Measurements from ENCODE around the gene ABCA4. TPM values are rescaled to one million over a fixed set of nuclear protein-coding genes. Genes with fewer than 3 reads are reported as not detected.

The ABCA4 gene
- total RNA-seq, 1 experiment from 2014 or later = 0.29 TPM

DNA sequence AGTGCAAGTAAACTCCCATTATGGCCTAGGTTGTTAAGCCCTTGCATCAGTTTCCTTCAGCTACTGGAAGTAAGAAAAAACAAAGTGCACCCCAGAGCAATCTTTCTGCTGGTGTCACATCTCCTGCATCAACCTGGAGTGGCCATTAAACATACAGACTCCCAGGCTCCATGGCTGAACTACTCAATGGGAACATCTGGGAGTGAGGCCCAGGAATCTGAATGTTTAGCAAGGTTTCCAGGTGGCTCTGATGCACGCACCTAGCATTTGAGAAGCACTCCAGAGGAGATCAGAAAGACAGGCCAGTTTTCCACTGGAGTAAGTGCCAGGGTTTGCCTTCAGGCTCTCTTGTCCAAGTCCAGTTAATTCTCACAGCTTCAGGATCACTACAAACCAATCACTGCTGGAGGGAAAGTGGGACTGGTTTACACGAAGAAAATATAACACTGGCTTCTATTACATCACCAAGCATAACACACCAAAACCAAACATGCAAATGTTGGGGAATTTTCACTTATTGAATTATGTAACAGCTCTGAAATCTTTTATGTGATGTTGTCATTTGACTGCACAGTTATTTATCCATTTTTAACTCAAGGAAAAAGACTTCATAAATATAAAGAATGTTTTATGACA is 22.3 kb upstream of the ABCA4 start:
- H3K4me1 ChIP-seq (ENCODE audit: insufficient read depth, low read length) = peaks cover 9% of the 10 kb centered on the region; the same call in 1 of the 2 replicates
- no peak overlapping the region for H2AFZ ChIP-seq (ENCODE audit: low read length)
- H3K27ac ChIP-seq (ENCODE audit: low read length) = no peak overlapping the region
- H3F3A ChIP-seq (ENCODE audit: low read length, unreplicated experiment) = no peaks in the 10 kb centered on the region
- H3K36me3 ChIP-seq (ENCODE audit: low read depth, low read length) = no peaks in the 10 kb centered on the region
- intact Hi-C loops (cut with micrococcal nuclease) = no loop called here
- H3K9me2 ChIP-seq (replicated peaks; ENCODE audit: low read length) = no peaks in the 10 kb centered on the region
- ATAC-seq (no peak), DNase-seq (no peak)
- no peak overlapping the region for H3K4me2 ChIP-seq (ENCODE audit: low read length)
- BruUV-seq (replicated peaks) = no TSS peak
- H3K27me3 ChIP-seq (ENCODE audit: low read length) = no peaks in the 10 kb centered on the region
- H3K79me2 ChIP-seq (ENCODE audit: low read length) = no peaks in the 10 kb centered on the region
- no peaks in the 10 kb centered on the region for H4K20me1 ChIP-seq (ENCODE audit: low read length)
- CTCF ChIA-PET = no interaction called here
- no peaks in the 10 kb centered on the region for H3K9me3 ChIP-seq (ENCODE audit: low read length)
- POLR2A ChIA-PET (ENCODE audit: unreplicated experiment) = no interaction called here
- no peak overlapping the region for H3K4me3 ChIP-seq (ENCODE audit: low read length)
- TF ChIP-seq EZH2phosphoT487 (IDR thresholded peaks at IDR 0.05; ENCODE audit: borderline replicate concordance, low read length) = no peak
- TF ChIP-seq, protein P1, sequence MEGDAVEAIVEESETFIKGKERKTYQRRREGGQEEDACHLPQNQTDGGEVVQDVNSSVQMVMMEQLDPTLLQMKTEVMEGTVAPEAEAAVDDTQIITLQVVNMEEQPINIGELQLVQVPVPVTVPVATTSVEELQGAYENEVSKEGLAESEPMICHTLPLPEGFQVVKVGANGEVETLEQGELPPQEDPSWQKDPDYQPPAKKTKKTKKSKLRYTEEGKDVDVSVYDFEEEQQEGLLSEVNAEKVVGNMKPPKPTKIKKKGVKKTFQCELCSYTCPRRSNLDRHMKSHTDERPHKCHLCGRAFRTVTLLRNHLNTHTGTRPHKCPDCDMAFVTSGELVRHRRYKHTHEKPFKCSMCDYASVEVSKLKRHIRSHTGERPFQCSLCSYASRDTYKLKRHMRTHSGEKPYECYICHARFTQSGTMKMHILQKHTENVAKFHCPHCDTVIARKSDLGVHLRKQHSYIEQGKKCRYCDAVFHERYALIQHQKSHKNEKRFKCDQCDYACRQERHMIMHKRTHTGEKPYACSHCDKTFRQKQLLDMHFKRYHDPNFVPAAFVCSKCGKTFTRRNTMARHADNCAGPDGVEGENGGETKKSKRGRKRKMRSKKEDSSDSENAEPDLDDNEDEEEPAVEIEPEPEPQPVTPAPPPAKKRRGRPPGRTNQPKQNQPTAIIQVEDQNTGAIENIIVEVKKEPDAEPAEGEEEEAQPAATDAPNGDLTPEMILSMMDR (conservative IDR thresholded peaks at IDR 0.05; ENCODE audit: low read depth, low read length) = no peak
- no peak for TF ChIP-seq EZH2 (IDR thresholded peaks at IDR 0.05; ENCODE audit: low read length, unreplicated experiment)
- H3K9ac ChIP-seq (ENCODE audit: low read length) = no peak overlapping the region

DNA sequence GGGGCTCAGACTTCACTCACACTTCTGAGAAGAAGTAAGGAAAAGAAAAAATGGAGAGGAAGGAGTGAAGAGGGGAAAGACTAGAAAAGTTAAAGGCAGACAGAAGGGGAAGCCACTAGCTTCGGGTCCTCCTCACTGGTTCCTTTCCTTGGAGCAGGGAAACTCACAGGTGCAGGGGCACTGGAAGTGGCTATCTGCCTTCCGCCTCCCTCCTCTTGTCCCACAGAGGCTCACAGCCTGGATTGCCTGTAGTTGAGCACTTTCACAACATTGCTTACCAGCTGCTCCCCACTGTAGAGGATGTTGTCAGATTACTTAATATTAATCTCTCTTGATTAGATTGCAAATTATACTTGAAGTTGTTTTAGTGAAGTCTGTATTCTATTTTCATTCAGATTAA is 21.6 kb upstream of the ABCA4 start:
- Histone ChIP-seq H3K9me2 (replicated peaks; ENCODE audit: low read length) (no peaks in the 10 kb centered on the region), H2AFZ (ENCODE audit: low read length) (no peak overlapping the region), H4K20me1 (ENCODE audit: low read length) (no peaks in the 10 kb centered on the region), H3K9ac (ENCODE audit: low read length) (no peak overlapping the region), H3K9me3 (ENCODE audit: low read length) (no peaks in the 10 kb centered on the region), H3F3A (ENCODE audit: low read length, unreplicated experiment) (no peaks in the 10 kb centered on the region), H3K4me2 (ENCODE audit: low read length) (no peak overlapping the region), H3K4me3 (ENCODE audit: low read length) (no peak overlapping the region), H3K4me1 (ENCODE audit: insufficient read depth, low read length) (peaks cover 9% of the 10 kb centered on the region; the same call in 1 of the 2 replicates), H3K79me2 (ENCODE audit: low read length) (no peaks in the 10 kb centered on the region), H3K27me3 (ENCODE audit: low read length) (no peaks in the 10 kb centered on the region), H3K27ac (ENCODE audit: low read length) (no peak overlapping the region), H3K36me3 (ENCODE audit: low read depth, low read length) (no peaks in the 10 kb centered on the region)
- no peak for DNase-seq
- POLR2A ChIA-PET (ENCODE audit: unreplicated experiment) = no interaction called here
- ATAC-seq = no peak
- intact Hi-C loops (cut with micrococcal nuclease) = no loop called here
- no TSS peak for BruUV-seq (replicated peaks)
- CTCF ChIA-PET = interaction anchor here (1.0 kb wide), 1 partner anchor 62 kb away, joined by 3 read pairs; no protein-coding TSS in a partner anchor
- TF ChIP-seq EZH2 (IDR thresholded peaks at IDR 0.05; ENCODE audit: low read length, unreplicated experiment) = no peak
- TF ChIP-seq, protein P1 (conservative IDR thresholded peaks at IDR 0.05; ENCODE audit: low read depth, low read length) = no peak
- no peak for TF ChIP-seq EZH2phosphoT487 (IDR thresholded peaks at IDR 0.05; ENCODE audit: borderline replicate concordance, low read length)

DNA sequence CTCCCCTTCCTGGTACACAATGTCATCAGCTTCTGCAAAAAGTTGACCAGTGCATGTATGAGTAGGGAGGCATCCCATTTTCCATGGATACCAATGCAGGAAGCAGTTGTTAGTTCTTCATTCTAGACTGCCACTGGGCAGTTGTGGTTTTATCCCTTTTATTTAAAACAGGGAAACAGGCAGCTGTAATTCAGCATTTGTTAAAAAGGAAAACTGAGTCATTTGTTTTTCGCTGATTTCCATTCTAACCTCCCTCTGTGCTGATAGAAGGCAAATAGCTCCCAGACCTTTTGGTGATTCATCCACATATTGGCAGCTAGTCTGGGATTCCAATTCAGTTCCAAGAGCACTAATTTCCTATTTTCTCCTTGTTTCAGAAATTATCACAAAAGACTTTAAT is 21.1 kb upstream of the ABCA4 start:
- Histone ChIP-seq H4K20me1 (ENCODE audit: low read length) (no peaks in the 10 kb centered on the region), H3K79me2 (ENCODE audit: low read length) (no peaks in the 10 kb centered on the region), H3K4me1 (ENCODE audit: insufficient read depth, low read length) (peaks cover 9% of the 10 kb centered on the region; the same call in 1 of the 2 replicates), H3K9ac (ENCODE audit: low read length) (no peak overlapping the region), H3F3A (ENCODE audit: low read length, unreplicated experiment) (no peaks in the 10 kb centered on the region), H3K27ac (ENCODE audit: low read length) (no peak overlapping the region), H2AFZ (ENCODE audit: low read length) (no peak overlapping the region), H3K4me3 (ENCODE audit: low read length) (no peak overlapping the region), H3K36me3 (ENCODE audit: low read depth, low read length) (no peaks in the 10 kb centered on the region), H3K9me2 (replicated peaks; ENCODE audit: low read length) (no peaks in the 10 kb centered on the region), H3K4me2 (ENCODE audit: low read length) (no peak overlapping the region), H3K9me3 (ENCODE audit: low read length) (no peaks in the 10 kb centered on the region), H3K27me3 (ENCODE audit: low read length) (no peaks in the 10 kb centered on the region)
- CTCF ChIA-PET = interaction anchor here (1.0 kb wide), 1 partner anchor 62 kb away, joined by 3 read pairs; no protein-coding TSS in a partner anchor
- no TSS peak for BruUV-seq (replicated peaks)
- TF ChIP-seq, protein P1 (conservative IDR thresholded peaks at IDR 0.05; ENCODE audit: low read depth, low read length) = no peak
- TF ChIP-seq EZH2phosphoT487 (IDR thresholded peaks at IDR 0.05; ENCODE audit: borderline replicate concordance, low read length) (no peak), EZH2 (IDR thresholded peaks at IDR 0.05; ENCODE audit: low read length, unreplicated experiment) (no peak)
- peak; percentile 58 for ATAC-seq
- intact Hi-C loops (cut with micrococcal nuclease) = no loop called here
- POLR2A ChIA-PET (ENCODE audit: unreplicated experiment) = no interaction called here
- DNase-seq = peak; percentile 56
